Measurements from ENCODE around the gene NOX5.
A peak's percentile ranks its signal among the peaks of the same experiment; 100 is the strongest.

The NOX5 gene

DNA sequence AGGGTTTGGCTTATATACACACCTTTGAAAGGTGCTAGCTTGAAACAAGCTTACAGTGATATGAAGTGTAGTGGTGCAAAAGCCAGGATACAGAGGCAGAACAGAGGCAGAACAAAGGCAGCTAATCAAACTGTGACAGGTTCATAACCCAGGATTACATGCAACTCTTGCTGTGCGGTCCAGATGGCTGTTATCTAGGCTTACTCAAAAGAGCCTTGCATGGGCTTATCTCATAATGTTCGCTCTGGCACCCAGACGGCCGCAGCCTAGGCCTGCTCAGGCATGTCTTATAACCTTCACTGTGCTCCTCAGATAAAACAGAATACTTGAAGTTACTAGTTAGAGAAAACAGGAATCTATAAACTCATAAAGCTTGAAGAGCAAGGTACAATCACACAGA, 22.8 kb upstream of the NOX5 start:
- ChIA-PET POLR2A (interaction anchor here (1.3 kb wide), 1 partner anchor 10 kb away, joined by 4 read pairs; no protein-coding TSS in a partner anchor), CTCF (interaction anchor here (0.7 to 1.0 kb wide), 2 partner anchors 10 to 13 kb away, joined by 3 read pairs; no protein-coding TSS in a partner anchor)
- no peak for TF ChIP-seq SUZ12 (IDR thresholded peaks at IDR 0.05)
- TF ChIP-seq, protein P1, sequence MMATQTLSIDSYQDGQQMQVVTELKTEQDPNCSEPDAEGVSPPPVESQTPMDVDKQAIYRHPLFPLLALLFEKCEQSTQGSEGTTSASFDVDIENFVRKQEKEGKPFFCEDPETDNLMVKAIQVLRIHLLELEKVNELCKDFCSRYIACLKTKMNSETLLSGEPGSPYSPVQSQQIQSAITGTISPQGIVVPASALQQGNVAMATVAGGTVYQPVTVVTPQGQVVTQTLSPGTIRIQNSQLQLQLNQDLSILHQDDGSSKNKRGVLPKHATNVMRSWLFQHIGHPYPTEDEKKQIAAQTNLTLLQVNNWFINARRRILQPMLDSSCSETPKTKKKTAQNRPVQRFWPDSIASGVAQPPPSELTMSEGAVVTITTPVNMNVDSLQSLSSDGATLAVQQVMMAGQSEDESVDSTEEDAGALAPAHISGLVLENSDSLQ (IDR thresholded peaks at IDR 0.05), result peak; percentile 71
- no peak for TF ChIP-seq SP1 (IDR thresholded peaks at IDR 0.05)
- no peak for TF ChIP-seq FOXK2 (IDR thresholded peaks at IDR 0.05)
- peak; percentile 33; the same call in 1 of the 2 replicates for TF ChIP-seq CTBP1 (IDR thresholded peaks at IDR 0.05; ENCODE audit: borderline replicate concordance)
- no peak for DNase-seq (ENCODE audit: extremely low spot score)

DNA sequence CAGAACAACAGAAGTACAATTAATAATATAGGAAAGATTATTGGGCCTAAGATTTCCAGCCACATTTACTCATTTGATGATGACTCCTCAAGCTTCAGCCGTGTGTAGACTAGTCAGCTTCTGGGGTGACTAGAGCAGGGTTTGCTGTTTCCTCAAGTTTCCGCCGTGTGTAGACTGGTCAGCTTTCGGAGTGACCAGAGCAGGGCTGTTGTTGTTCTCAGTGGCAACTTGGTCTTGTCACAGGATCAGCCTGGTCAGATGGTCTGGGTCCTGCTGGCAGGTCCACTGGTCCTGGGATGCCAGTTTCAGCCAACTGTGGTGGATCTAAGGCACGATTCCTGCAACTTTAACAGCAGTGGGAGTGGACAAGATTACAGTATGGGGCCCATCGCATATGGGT, 21.8 kb upstream of the NOX5 start:
- no peak for DNase-seq (ENCODE audit: extremely low spot score)
- ChIA-PET CTCF (no interaction called here), POLR2A (no interaction called here)
- TF ChIP-seq ZNF384 (IDR thresholded peaks at IDR 0.05), result no peak
- TF ChIP-seq NFRKB (IDR thresholded peaks at IDR 0.05), result no peak
- TF ChIP-seq HDGF (IDR thresholded peaks at IDR 0.05; ENCODE audit: borderline replicate concordance), result no peak
- no peak for TF ChIP-seq FOXM1 (IDR thresholded peaks at IDR 0.05; ENCODE audit: borderline replicate concordance)
- TF ChIP-seq, protein P1 (IDR thresholded peaks at IDR 0.05), result no peak
- TF ChIP-seq FOXA1 (IDR thresholded peaks at IDR 0.05), result no peak
- no peak for TF ChIP-seq SP1 (IDR thresholded peaks at IDR 0.05)
- no peak for TF ChIP-seq L3MBTL2 (conservative IDR thresholded peaks at IDR 0.05)
- TF ChIP-seq FOXK2 (IDR thresholded peaks at IDR 0.05), result no peak
- TF ChIP-seq ELF4 (IDR thresholded peaks at IDR 0.05), result no peak
- no peak for TF ChIP-seq ARNT (IDR thresholded peaks at IDR 0.05)
- TF ChIP-seq CTBP1 (IDR thresholded peaks at IDR 0.05; ENCODE audit: borderline replicate concordance), result no peak

DNA sequence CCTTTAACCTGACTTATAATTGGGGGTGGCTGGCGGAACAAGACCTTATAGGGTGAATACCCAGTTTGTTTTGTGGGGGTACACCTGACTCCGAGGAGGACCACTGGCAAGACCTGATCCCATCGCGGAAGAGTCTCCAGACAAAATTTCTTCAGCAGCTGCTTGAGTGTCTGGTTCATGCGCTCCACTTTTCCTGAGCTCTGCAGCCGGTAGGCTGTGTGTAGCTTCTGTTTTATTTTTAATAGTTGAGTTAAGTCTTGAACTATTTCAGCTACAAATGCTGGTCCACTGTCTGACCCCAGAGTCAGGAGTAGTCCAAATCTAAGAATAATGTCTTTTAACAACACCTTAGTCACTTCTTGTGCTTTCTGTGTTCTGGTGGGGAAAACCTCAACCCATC, 21.2 kb upstream of the NOX5 start:
- CTCF ChIA-PET, result no interaction called here
- POLR2A ChIA-PET, result no interaction called here
- DNase-seq (ENCODE audit: extremely low spot score), result no peak
- TF ChIP-seq SUZ12 (IDR thresholded peaks at IDR 0.05), result no peak
- TF ChIP-seq HDGF (IDR thresholded peaks at IDR 0.05; ENCODE audit: borderline replicate concordance), result no peak
- no peak for TF ChIP-seq FOXK2 (IDR thresholded peaks at IDR 0.05)
- TF ChIP-seq, protein P1 (IDR thresholded peaks at IDR 0.05), result no peak
- TF ChIP-seq FOXA1 (IDR thresholded peaks at IDR 0.05), result no peak
- no peak for TF ChIP-seq LEF1 (IDR thresholded peaks at IDR 0.05; ENCODE audit: borderline replicate concordance)
- TF ChIP-seq TARDBP (IDR thresholded peaks at IDR 0.05), result no peak
- no peak for TF ChIP-seq ZNF384 (IDR thresholded peaks at IDR 0.05)
- no peak for TF ChIP-seq L3MBTL2 (conservative IDR thresholded peaks at IDR 0.05)
- TF ChIP-seq NFRKB (IDR thresholded peaks at IDR 0.05), result no peak

DNA sequence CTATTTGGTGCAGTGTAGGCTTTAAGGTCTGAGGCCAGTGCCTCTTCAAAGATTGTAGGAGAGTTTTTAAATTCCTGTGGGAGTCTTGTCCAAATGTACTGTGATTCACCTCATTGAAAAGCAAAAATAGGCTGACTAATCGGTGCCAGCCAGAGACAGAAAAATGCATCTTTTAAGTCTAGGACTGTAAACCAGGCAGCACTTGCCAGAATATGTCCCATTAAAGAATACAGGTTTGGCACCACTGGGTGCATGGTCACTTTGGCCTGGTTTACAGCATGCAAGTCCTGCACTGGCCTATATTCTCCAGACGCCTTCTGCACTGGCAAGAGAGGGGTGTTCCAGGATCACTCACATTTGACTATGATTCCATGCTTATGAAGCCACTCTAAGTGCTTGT, 20.3 kb upstream of the NOX5 start:
- DNase-seq (ENCODE audit: extremely low spot score), result no peak
- no peak for TF ChIP-seq L3MBTL2 (conservative IDR thresholded peaks at IDR 0.05)
- CTCF ChIA-PET, result no interaction called here
- POLR2A ChIA-PET, result no interaction called here

DNA sequence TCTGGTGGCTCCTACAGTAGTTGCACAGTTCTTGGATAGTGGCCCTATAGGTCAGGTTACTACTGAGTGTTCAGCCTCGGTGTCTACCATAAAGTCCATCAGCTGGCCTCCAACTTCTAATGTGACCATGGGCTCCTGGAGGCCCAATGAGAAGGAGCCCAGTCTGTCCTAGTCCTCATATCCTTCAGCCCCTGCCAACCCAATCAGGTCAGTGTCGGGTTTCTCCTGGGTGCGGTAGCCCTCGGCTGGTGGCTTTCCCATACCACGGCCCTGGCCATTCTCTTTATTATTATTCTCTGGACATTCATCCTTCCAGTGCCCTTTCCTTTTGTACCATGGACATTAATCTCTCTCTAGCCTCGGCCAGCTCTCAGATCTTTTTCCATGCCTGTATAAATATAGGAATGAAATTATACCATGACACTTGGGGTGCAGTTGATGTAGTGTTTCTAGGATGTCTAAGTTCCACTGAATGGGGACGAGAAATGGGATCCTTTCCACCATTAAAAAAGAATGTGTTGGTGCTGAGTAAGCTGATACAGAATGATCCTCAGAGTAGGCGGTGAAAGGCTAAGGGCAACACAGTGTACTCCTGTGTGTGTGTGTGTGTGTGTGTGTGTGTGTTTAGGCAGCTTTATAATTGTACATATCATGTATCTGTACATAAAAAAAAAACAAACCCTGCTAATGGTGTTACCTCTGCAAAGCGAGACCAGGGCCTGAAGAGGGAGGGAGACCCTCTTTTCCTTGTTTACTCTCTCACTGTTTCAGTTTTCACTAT, 19.3 kb upstream of the NOX5 start:
- ChIA-PET CTCF (no interaction called here), POLR2A (no interaction called here)
- TF ChIP-seq FOXK2 (IDR thresholded peaks at IDR 0.05) (no peak), SP1 (IDR thresholded peaks at IDR 0.05) (no peak), FOXA1 (IDR thresholded peaks at IDR 0.05) (no peak), BHLHE40 (IDR thresholded peaks at IDR 0.05; ENCODE audit: borderline replicate concordance) (no peak), HDGF (IDR thresholded peaks at IDR 0.05; ENCODE audit: borderline replicate concordance) (no peak), FOXM1 (IDR thresholded peaks at IDR 0.05; ENCODE audit: borderline replicate concordance) (no peak), NFRKB (IDR thresholded peaks at IDR 0.05) (no peak), L3MBTL2 (conservative IDR thresholded peaks at IDR 0.05) (no peak), ARNT (IDR thresholded peaks at IDR 0.05) (no peak), CTBP1 (IDR thresholded peaks at IDR 0.05; ENCODE audit: borderline replicate concordance) (no peak)
- TF ChIP-seq, protein P1 (IDR thresholded peaks at IDR 0.05), result no peak
- DNase-seq (ENCODE audit: extremely low spot score), result no peak

DNA sequence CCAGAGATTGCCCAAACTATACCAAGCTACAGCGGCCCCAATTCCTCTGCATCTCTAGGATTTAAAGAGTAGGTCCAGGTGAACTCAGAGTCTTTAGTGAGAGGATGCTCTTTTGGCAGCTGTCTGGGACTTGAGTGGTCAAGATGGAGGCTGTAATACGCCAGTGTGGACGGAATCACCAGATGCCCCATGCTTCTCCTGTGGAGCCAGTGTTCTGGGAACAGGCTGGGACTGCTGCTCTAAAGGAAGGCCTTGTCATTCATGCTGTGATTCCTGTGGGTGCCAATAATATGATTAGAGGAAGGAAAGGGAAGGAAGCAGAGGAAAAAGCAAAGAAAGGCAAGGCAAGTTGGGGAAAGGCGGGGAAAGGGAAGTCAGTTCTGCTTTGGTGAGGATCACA, 17.4 kb upstream of the NOX5 start:
- CTCF ChIA-PET, result interaction anchor here (0.6 kb wide), 1 partner anchor 16 kb away, joined by 6 read pairs; no protein-coding TSS in a partner anchor
- POLR2A ChIA-PET, result no interaction called here

More for the DNA sequence above, 17.4 kb upstream of the NOX5 start:
- no peak for TF ChIP-seq FOXA1 (IDR thresholded peaks at IDR 0.05)
- no peak for TF ChIP-seq HDGF (IDR thresholded peaks at IDR 0.05; ENCODE audit: borderline replicate concordance)
- no peak for TF ChIP-seq SP1 (IDR thresholded peaks at IDR 0.05)
- DNase-seq (ENCODE audit: extremely low spot score), result no peak

All from HEK293T (cell line).